ENCODE measurements around the gene LHPP.

LHPP gene

DNA sequence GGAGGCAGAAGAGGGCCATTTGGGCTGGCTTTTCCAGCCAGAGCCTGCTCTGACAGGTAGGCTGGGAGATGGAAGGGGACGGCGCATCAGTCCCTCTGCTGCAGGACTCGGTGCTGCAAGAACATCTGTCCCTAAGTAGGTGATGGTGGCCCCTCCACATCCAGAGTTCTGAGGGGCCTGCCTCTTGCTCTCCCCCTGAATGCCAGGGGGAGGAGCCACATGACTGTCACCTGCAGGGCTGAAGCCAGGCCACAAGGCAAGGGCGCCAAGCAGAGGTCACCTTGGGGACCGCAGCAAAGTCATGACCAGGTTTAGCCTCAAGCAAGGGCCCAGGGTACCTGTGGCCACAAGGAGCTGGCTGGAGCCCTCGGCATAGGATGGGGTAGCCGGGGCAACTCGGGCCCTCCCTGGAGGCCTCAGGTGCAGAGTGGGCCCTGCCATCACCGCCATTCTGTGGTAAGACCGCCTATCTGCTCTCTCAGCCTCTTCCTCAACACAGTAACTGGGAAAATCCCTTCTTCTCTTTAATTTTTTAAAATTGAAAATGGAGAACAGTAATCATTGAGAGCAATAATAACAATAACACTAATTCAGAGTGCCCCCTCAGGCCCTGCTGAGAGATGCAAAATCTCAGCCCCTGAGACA lies 183.3 kb downstream of the LHPP start (continued):
- TF ChIP-seq ZNF565 (CRISPR knock-in tag; conservative IDR thresholded peaks at IDR 0.05; ENCODE audit: low read depth) (no peak), ZFP3 (CRISPR knock-in tag; IDR thresholded peaks at IDR 0.05) (no peak), OSR1 (CRISPR knock-in tag; IDR thresholded peaks at IDR 0.05) (no peak), BACH2 (CRISPR knock-in tag; IDR thresholded peaks at IDR 0.05; ENCODE audit: borderline replicate concordance) (no peak)
- TF ChIP-seq, protein P1, sequence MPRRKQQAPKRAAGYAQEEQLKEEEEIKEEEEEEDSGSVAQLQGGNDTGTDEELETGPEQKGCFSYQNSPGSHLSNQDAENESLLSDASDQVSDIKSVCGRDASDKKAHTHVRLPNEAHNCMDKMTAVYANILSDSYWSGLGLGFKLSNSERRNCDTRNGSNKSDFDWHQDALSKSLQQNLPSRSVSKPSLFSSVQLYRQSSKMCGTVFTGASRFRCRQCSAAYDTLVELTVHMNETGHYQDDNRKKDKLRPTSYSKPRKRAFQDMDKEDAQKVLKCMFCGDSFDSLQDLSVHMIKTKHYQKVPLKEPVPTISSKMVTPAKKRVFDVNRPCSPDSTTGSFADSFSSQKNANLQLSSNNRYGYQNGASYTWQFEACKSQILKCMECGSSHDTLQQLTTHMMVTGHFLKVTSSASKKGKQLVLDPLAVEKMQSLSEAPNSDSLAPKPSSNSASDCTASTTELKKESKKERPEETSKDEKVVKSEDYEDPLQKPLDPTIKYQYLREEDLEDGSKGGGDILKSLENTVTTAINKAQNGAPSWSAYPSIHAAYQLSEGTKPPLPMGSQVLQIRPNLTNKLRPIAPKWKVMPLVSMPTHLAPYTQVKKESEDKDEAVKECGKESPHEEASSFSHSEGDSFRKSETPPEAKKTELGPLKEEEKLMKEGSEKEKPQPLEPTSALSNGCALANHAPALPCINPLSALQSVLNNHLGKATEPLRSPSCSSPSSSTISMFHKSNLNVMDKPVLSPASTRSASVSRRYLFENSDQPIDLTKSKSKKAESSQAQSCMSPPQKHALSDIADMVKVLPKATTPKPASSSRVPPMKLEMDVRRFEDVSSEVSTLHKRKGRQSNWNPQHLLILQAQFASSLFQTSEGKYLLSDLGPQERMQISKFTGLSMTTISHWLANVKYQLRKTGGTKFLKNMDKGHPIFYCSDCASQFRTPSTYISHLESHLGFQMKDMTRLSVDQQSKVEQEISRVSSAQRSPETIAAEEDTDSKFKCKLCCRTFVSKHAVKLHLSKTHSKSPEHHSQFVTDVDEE (CRISPR knock-in tag; IDR thresholded peaks at IDR 0.05) = no peak

- no peak for TF ChIP-seq CSRNP3 (CRISPR knock-in tag; IDR thresholded peaks at IDR 0.05)
- TF ChIP-seq ESRRG (CRISPR knock-in tag; IDR thresholded peaks at IDR 0.05) = no peak
- TF ChIP-seq ZNF565 (CRISPR knock-in tag; conservative IDR thresholded peaks at IDR 0.05; ENCODE audit: low read depth) = no peak
- no peak for TF ChIP-seq ZC3H10 (CRISPR knock-in tag; IDR thresholded peaks at IDR 0.05)
- TF ChIP-seq, protein P1 (CRISPR knock-in tag; IDR thresholded peaks at IDR 0.05) = no peak
- TF ChIP-seq ZNF70 (CRISPR knock-in tag; IDR thresholded peaks at IDR 0.05) = no peak
- TF ChIP-seq ZFP3 (CRISPR knock-in tag; IDR thresholded peaks at IDR 0.05) = no peak
- TF ChIP-seq, protein P2, sequence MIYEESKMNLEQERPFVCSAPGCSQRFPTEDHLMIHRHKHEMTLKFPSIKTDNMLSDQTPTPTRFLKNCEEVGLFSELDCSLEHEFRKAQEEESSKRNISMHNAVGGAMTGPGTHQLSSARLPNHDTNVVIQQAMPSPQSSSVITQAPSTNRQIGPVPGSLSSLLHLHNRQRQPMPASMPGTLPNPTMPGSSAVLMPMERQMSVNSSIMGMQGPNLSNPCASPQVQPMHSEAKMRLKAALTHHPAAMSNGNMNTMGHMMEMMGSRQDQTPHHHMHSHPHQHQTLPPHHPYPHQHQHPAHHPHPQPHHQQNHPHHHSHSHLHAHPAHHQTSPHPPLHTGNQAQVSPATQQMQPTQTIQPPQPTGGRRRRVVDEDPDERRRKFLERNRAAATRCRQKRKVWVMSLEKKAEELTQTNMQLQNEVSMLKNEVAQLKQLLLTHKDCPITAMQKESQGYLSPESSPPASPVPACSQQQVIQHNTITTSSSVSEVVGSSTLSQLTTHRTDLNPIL (CRISPR knock-in tag; IDR thresholded peaks at IDR 0.05; ENCODE audit: low read depth) = no peak
- TF ChIP-seq ZFP30 (CRISPR knock-in tag; IDR thresholded peaks at IDR 0.05) = no peak
- no peak for TF ChIP-seq PATZ1 (CRISPR knock-in tag; IDR thresholded peaks at IDR 0.05; ENCODE audit: borderline replicate concordance)
- no peak for TF ChIP-seq POU6F1 (CRISPR knock-in tag; IDR thresholded peaks at IDR 0.05; ENCODE audit: borderline replicate concordance, low read depth)
- TF ChIP-seq OSR1 (CRISPR knock-in tag; IDR thresholded peaks at IDR 0.05) = no peak
- TF ChIP-seq TCF4 (CRISPR knock-in tag; IDR thresholded peaks at IDR 0.05; ENCODE audit: borderline replicate concordance) = no peak
- no peak for TF ChIP-seq PPARA (CRISPR knock-in tag; IDR thresholded peaks at IDR 0.05; ENCODE audit: borderline replicate concordance)
- TF ChIP-seq ARNTL (CRISPR knock-in tag; IDR thresholded peaks at IDR 0.05; ENCODE audit: borderline replicate concordance, low read depth) = no peak
- TF ChIP-seq CSDC2 (CRISPR knock-in tag; IDR thresholded peaks at IDR 0.05) = no peak
- no peak for TF ChIP-seq ZNF8 (CRISPR knock-in tag; IDR thresholded peaks at IDR 0.05)
- no peak for ATAC-seq
Measured at GRCh38 chr10:124645467-124646095, 184.0 kb downstream of the LHPP start.

Data from SK-N-SH treated with all-trans-retinoic acid at 6 μM for 48 hours (cell line).